H1 (cell line): ENCODE measurements around the gene SSH2. TPM values are rescaled to one million over a fixed set of nuclear protein-coding genes. Genes with fewer than 3 reads are reported as not detected.

Source experiments
- CTCF ChIA-PET: fragments of 300-600 bp; sonication (Branson Sonifier 250); formaldehyde crosslinking; loops from one replicate; lab custom pipeline; 2021; ENCODE audit not compliant: partially characterized antibody; lab: Charles Lee
- POLR2A ChIA-PET: fragments of 300-600 bp; sonication (Branson Sonifier 250); formaldehyde crosslinking; loops from one replicate; lab custom pipeline; 2021; ENCODE audit warnings: inconsistent platforms; ENCODE audit not compliant: partially characterized antibody; lab: Charles Lee
- DNase-seq, 2 experiments: peaks; one replicate each; pipeline versions ENCODE4 v3.0.0 to v3.0.0-alpha.2; 2010 to 2022; ENCODE audit warnings: low spot score in 2 of 2, low read depth in 1 of 2, mixed read lengths in 1 of 2
- FAIRE-seq: peaks from 2 replicates; lab custom pipeline; 2011; peaks lifted over from hg19 to GRCh38; lab: Jason Lieb, UNC
- H2AFZ ChIP-seq: 2 replicates; pipeline ENCODE4 v1.8.1; 2012; ENCODE audit warnings: low read length, inconsistent platforms
- H2AK5ac ChIP-seq: 2 replicates; pipeline ENCODE4 v1.6.1; 2013; ENCODE audit warnings: low read depth, low read length
- H2BK120ac ChIP-seq: replicated peaks from 2 replicates; pipeline ENCODE3; 2013; ENCODE audit warnings: low read depth, low read length, inconsistent platforms
- H2BK12ac ChIP-seq: 2 replicates; pipeline ENCODE4 v1.6.1; 2013; ENCODE audit warnings: low read depth, low read length
- H2BK15ac ChIP-seq: 2 replicates; pipeline ENCODE4 v1.6.1; 2013; ENCODE audit warnings: low read length
- H2BK20ac ChIP-seq: 2 replicates; pipeline ENCODE4 v1.6.1; 2013; ENCODE audit warnings: low read length
- H2BK5ac ChIP-seq: 2 replicates; pipeline ENCODE4 v1.6.1; 2013; ENCODE audit warnings: low read depth, low read length
- H3K14ac ChIP-seq: 2 replicates; pipeline ENCODE4 v1.6.1; 2013; ENCODE audit warnings: inconsistent platforms; ENCODE audit not compliant: insufficient read length
- H3K18ac ChIP-seq: 2 replicates; pipeline ENCODE4 v1.6.1; 2013; ENCODE audit warnings: low read length; ENCODE audit errors: extremely low read depth
- H3K23ac ChIP-seq: 2 replicates; pipeline ENCODE4 v1.6.1; 2013; ENCODE audit warnings: inconsistent platforms; ENCODE audit not compliant: insufficient read length
- H3K23me2 ChIP-seq: 2 replicates; pipeline ENCODE4 v1.6.1; 2013; ENCODE audit warnings: low read depth, low read length
- H3K27ac ChIP-seq: 2 replicates; pipeline ENCODE4 v1.6.1; 2011; ENCODE audit warnings: low read depth, low read length, inconsistent platforms
- H3K27me3 ChIP-seq, 4 experiments: replicated peaks in 1 of 4; 1 replicate in 1 of 4; 2 replicates in 3 of 4; pipeline versions ENCODE4 v1.6.1 to v1.8.1; 2011 to 2013; ENCODE audit warnings: low read length in 3 of 4, mild to moderate bottlenecking in 3 of 4, inconsistent platforms in 2 of 4, mixed read lengths in 2 of 4, moderate library complexity in 1 of 4; ENCODE audit not compliant: control insufficient read depth in 3 of 4, insufficient read depth in 3 of 4; ENCODE audit errors: extremely low read depth in 1 of 4
- H3K36me3 ChIP-seq, 4 experiments: 2 replicates each; pipeline versions ENCODE4 v1.6.1 to v1.8.1; 2011 to 2013; ENCODE audit warnings: mild to moderate bottlenecking in 4 of 4, low read length in 3 of 4, moderate library complexity in 2 of 4, control low read depth in 1 of 4, inconsistent platforms in 1 of 4; ENCODE audit not compliant: insufficient read depth in 4 of 4, control insufficient read depth in 2 of 4
- H3K4ac ChIP-seq: replicated peaks from 2 replicates; pipeline ENCODE3; 2013; ENCODE audit warnings: low read length, low read depth, mixed read lengths, inconsistent platforms; ENCODE audit not compliant: insufficient read length
- H3K4me1 ChIP-seq, 4 experiments: replicated peaks in 1 of 4; 1 replicate in 1 of 4; 2 replicates in 3 of 4; pipeline versions ENCODE4 v1.6.1 to v1.8.1; 2011 to 2013; ENCODE audit warnings: low read length in 3 of 4, inconsistent platforms in 2 of 4, mixed read lengths in 1 of 4; ENCODE audit not compliant: insufficient read depth in 4 of 4, control insufficient read depth in 3 of 4
- H3K4me2 ChIP-seq, 2 experiments: 2 replicates each; pipeline versions ENCODE4 v1.6.1 to v1.8.1; 2011 to 2013; ENCODE audit warnings: low read depth in 2 of 2, low read length in 2 of 2, control low read depth in 1 of 2, inconsistent platforms in 1 of 2, mild to moderate bottlenecking in 1 of 2; ENCODE audit not compliant: insufficient read depth in 1 of 2
- H3K4me3 ChIP-seq, 4 experiments: fragments of 200-600, 300-600 bp in 1 of 4; sonication (generic), shearing (Covaris generic), sonication (Bioruptor Twin) in 1 of 4; 2 replicates each; pipeline versions ENCODE4 v1.5.1 to v1.8.1; 2011 to 2016; ENCODE audit warnings: low read length in 4 of 4, low read depth in 3 of 4, control low read depth in 2 of 4, inconsistent platforms in 2 of 4, mild to moderate bottlenecking in 2 of 4, mixed read lengths in 1 of 4, moderate library complexity in 1 of 4; ENCODE audit not compliant: insufficient read depth in 2 of 4; ENCODE audit errors: extremely low read depth in 1 of 4
- H3K56ac ChIP-seq: replicated peaks from 2 replicates; pipeline ENCODE3; 2013; ENCODE audit warnings: low read depth, mild to moderate bottlenecking, mixed read lengths, low read length, inconsistent platforms; ENCODE audit not compliant: insufficient read length
- H3K79me1 ChIP-seq: 2 replicates; pipeline ENCODE4 v1.6.1; 2013; ENCODE audit warnings: low read depth, low read length, control low read depth
- H3K79me2 ChIP-seq, 2 experiments: 2 replicates each; pipeline versions ENCODE4 v1.6.1 to v1.8.1; 2012 to 2013; ENCODE audit warnings: low read length in 2 of 2, mild to moderate bottlenecking in 2 of 2, inconsistent platforms in 1 of 2; ENCODE audit not compliant: insufficient read depth in 2 of 2, control insufficient read depth in 1 of 2
- H3K9ac ChIP-seq, 4 experiments: replicated peaks in 1 of 4; 1 replicate in 1 of 4; 2 replicates in 3 of 4; pipeline versions ENCODE4 v1.6.1 to v1.8.1; 2011 to 2013; ENCODE audit warnings: low read depth in 3 of 4, low read length in 3 of 4, control low read depth in 2 of 4, mild to moderate bottlenecking in 2 of 4, moderate library complexity in 2 of 4, inconsistent platforms in 1 of 4; ENCODE audit errors: extremely low read depth in 1 of 4
- H3K9me3 ChIP-seq, 2 experiments: 2 replicates each; pipeline versions ENCODE4 v1.6.1 to v1.8.1; 2012 to 2013; ENCODE audit warnings: mild to moderate bottlenecking in 2 of 2, moderate library complexity in 2 of 2, control low read depth in 1 of 2, inconsistent platforms in 1 of 2, low read depth in 1 of 2, low read length in 1 of 2, mixed read lengths in 1 of 2; ENCODE audit not compliant: insufficient read depth in 2 of 2
- H4K20me1 ChIP-seq, 2 experiments: replicated peaks in 1 of 2; 2 replicates each; pipeline versions ENCODE3 to v1.8.1; 2011 to 2013; ENCODE audit warnings: inconsistent platforms in 2 of 2, low read length in 2 of 2, mild to moderate bottlenecking in 1 of 2; ENCODE audit not compliant: insufficient read depth in 2 of 2, control insufficient read depth in 1 of 2
- H4K5ac ChIP-seq: 2 replicates; pipeline ENCODE4 v1.6.1; 2013; ENCODE audit warnings: low read length, low read depth, mixed read lengths, inconsistent platforms; ENCODE audit not compliant: insufficient read length
- H4K8ac ChIP-seq: 2 replicates; pipeline ENCODE4 v1.8.0; 2013; ENCODE audit warnings: mild to moderate bottlenecking, moderate library complexity, low read length, inconsistent platforms; ENCODE audit not compliant: insufficient read depth; ENCODE audit errors: extremely low read depth
- H4K91ac ChIP-seq: replicated peaks from 2 replicates; pipeline ENCODE3; 2013; ENCODE audit warnings: low read length, mixed read lengths, inconsistent platforms; ENCODE audit not compliant: insufficient read length
- ASH2L ChIP-seq: fragments of 200-600, 300-600 bp; sonication (generic); IDR thresholded peaks from one replicate; pipeline ENCODE4 v1.7.1; 2017; ENCODE audit warnings: low read length
- ATF2 ChIP-seq: IDR thresholded peaks from 2 replicates; pipeline ENCODE4 v1.6.1; 2012; ENCODE audit warnings: low read length, inconsistent platforms
- CHD2 ChIP-seq: IDR thresholded peaks from 2 replicates; pipeline ENCODE4 v1.6.1; 2012; ENCODE audit warnings: low read length, improper control_type of control experiment
- EP300 ChIP-seq, 2 experiments: IDR thresholded peaks; 1 replicate in 1 of 2; 2 replicates in 1 of 2; pipeline ENCODE4 v1.6.1; 2011 to 2012; ENCODE audit warnings: low read depth in 2 of 2, low read length in 2 of 2, mild to moderate bottlenecking in 2 of 2, borderline replicate concordance in 1 of 2, inconsistent platforms in 1 of 2, moderate library complexity in 1 of 2
- GABPA ChIP-seq: IDR thresholded peaks from 2 replicates; pipeline ENCODE4 v1.6.1; 2011; ENCODE audit warnings: mild to moderate bottlenecking, low read length, moderate library complexity, borderline replicate concordance; ENCODE audit not compliant: insufficient read depth
- JUN ChIP-seq: IDR thresholded peaks from 2 replicates; pipeline ENCODE4 v1.6.1; 2011; ENCODE audit warnings: low read depth, mild to moderate bottlenecking, improper control_type of control experiment, low read length
- KDM1A ChIP-seq: fragments of 200-600, 300-600 bp; sonication (generic); IDR thresholded peaks from 2 replicates; pipeline ENCODE4 v1.7.1; 2016; ENCODE audit warnings: mild to moderate bottlenecking, low read length, borderline replicate concordance
- RXRA ChIP-seq: IDR thresholded peaks from 2 replicates; pipeline ENCODE4 v1.6.1; 2011; ENCODE audit warnings: low read depth, mild to moderate bottlenecking, low read length, moderate library complexity; ENCODE audit not compliant: insufficient read depth
- SAP30 ChIP-seq: fragments of 300-600 bp; sonication (generic); IDR thresholded peaks from 2 replicates; pipeline ENCODE4 v1.7.1; 2012; ENCODE audit warnings: low read length, moderate library complexity, mild to moderate bottlenecking, inconsistent platforms; ENCODE audit not compliant: insufficient read depth, insufficient replicate concordance
- SIRT6 ChIP-seq: IDR thresholded peaks from one replicate; pipeline ENCODE4 v1.7.1; 2012; ENCODE audit warnings: low read length, inconsistent platforms
- SP2 ChIP-seq: IDR thresholded peaks from 2 replicates; pipeline ENCODE4 v1.6.1; 2012; ENCODE audit warnings: mild to moderate bottlenecking, low read length, inconsistent platforms
- WGBS, 2 experiments: shearing (Covaris generic) in 1 of 2; methylation state at CpG; one replicate each; pipeline versions ENCODE4 v1.1.6 to v1.1.7; 2013 to 2015; ENCODE audit warnings: low lambda C conversion rate in 2 of 2, mixed read lengths in 2 of 2, inconsistent platforms in 1 of 2, low coverage in 1 of 2, missing lambda C conversion rate in 1 of 2; ENCODE audit not compliant: insufficient replicate concordance in 2 of 2, insufficient coverage in 1 of 2, insufficient read length in 1 of 2; ENCODE audit errors: extremely low coverage in 1 of 2, missing lambda C conversion rate in 1 of 2; 5-methylcytosine and 5-hydroxymethylcytosine counted together
- polyA plus RNA-seq, 7 experiments: library from polyadenylated mRNA; depleted of rRNA in 3 of 7; stranded (reverse) in 5 of 7; unstranded in 2 of 7; fragments of >200 nt in 5 of 7; fragments of 200-250 nt in 2 of 7; gene quantifications; 1 replicate in 5 of 7; 2 replicates in 1 of 7; 4 replicates in 1 of 7; pipeline versions ENCODE4 v1.2.1 to v1.2.3, GENCODE V29; 2011 to 2013; ENCODE audit warnings: missing spikeins in 2 of 7, mixed read lengths in 2 of 7
- total RNA-seq: library from RNA; stranded (reverse); fragmentation: NEBNext Ultra II Directional; extraction: Animal tissue kit (Norgen Biotek cat#: 25700); gene quantifications from 2 replicates; pipeline ENCODE4 v1.2.1, GENCODE V29; 2021

Gene SSH2
- total and polyA plus RNA-seq, 2 of the 8 experiments (the other 6 are each of a cell fraction or from before 2014, with no cell fraction given): 5.2 to 15.9 TPM

GRCh38 chr17:29582254-29582765, 347.7 kb downstream of the SSH2 start:
- Histone ChIP-seq H3K9ac (no peak overlapping the region), H2AK5ac (no peak overlapping the region), H2BK15ac (no peak overlapping the region), H3K23me2 (no peaks in the 10 kb centered on the region), H3K23ac (no peak overlapping the region), H3K14ac (no peak overlapping the region), H3K18ac (no peak overlapping the region), H3K56ac (no peak overlapping the region), H3K79me2 (peaks cover 0 to 26% of the 10 kb centered on the region in 2 experiments; a peak in 2 of 4 replicates), H2AFZ (no peak overlapping the region), H4K5ac (no peak overlapping the region), H2BK12ac (no peak overlapping the region), H4K8ac (no peak overlapping the region), H2BK120ac (no peak overlapping the region), H3K36me3 (peaks cover 0 to 12% (median 6%) of the 10 kb centered on the region in 4 experiments; a peak in 3 of 8 replicates), H2BK20ac (no peak overlapping the region), H3K27ac (no peak overlapping the region), H3K4me2 (no peak overlapping the region), H3K4me1 (peaks cover 7 to 16% (median 13%) of the 10 kb centered on the region in 4 experiments), H3K9me3 (no peaks in the 10 kb centered on the region), H3K4ac (no peak overlapping the region), H4K20me1 (peaks cover 5 to 26% of the 10 kb centered on the region in 2 experiments), H3K27me3 (no peaks in the 10 kb centered on the region), H4K91ac (no peak overlapping the region), H3K4me3 (no peak overlapping the region), H3K79me1 (peaks cover 16% of the 10 kb centered on the region), H2BK5ac (no peak overlapping the region)
- 85% methylated on average over 10 of the region's 10 CpGs; no CpG with 5 or more reads in 1 of the 2 experiments for WGBS, 2 experiments
- no peak for FAIRE-seq
- CTCF ChIA-PET: interaction anchor here (1.7 to 15.3 kb wide), 7 partner anchors 10 to 37 kb away, joined by 4 to 193 read pairs (median 19); partner anchors contain the start of genes ABHD15, ANKRD13B, CORO6 and TP53I13
- no peak for DNase-seq
- POLR2A ChIA-PET: interaction anchor here (1.6 to 5.1 kb wide), 2 partner anchors 9 to 10 kb away, joined by 3 to 19 read pairs; partner anchors contain the start of gene ANKRD13B
- TF ChIP-seq KDM1A (no peak), SIRT6 (no peak), SAP30 (no peak), RXRA (no peak), EP300 (IDR thresholded peaks at IDR 0.05; ENCODE audit: borderline replicate concordance in 1 of 2, low read depth in 2 of 2, low read length in 2 of 2) (no peak), GABPA (no peak), ATF2 (no peak), ASH2L (no peak), SP2 (no peak), JUN (no peak), CHD2 (no peak)
